GM18858 (cell line): ENCODE measurements around the gene IDUA.

Experiments
- ATAC-seq: cut with Tn5 transposase; IDR thresholded peaks from one replicate; pipeline ENCODE4 v1.9.1; 2021; ENCODE audit not compliant: unreplicated experiment

IDUA gene

DNA sequence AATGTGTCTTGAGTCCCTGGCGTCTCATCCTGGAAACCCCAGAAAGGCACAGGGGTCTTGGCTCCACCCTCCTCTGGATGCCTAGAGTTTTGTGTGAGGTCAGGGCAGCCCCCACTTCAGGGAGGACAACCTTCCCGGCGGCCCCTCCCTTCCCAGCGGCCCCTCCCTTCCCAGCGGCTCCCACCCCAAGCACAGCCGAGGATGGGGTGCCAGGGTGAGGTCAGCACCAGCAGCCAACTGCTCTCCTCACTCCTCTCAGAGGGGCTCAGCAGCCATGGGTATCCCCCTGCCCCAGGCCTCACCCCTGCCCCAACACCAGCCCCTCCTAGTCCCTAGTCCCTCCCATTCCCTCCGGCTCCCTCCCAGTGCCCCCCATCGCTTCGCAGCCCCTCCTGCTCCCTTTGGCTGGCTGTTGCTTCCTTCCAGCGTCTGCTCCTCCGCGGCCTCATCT, 30.9 kb upstream of the IDUA start:
- ATAC-seq = no peak

DNA sequence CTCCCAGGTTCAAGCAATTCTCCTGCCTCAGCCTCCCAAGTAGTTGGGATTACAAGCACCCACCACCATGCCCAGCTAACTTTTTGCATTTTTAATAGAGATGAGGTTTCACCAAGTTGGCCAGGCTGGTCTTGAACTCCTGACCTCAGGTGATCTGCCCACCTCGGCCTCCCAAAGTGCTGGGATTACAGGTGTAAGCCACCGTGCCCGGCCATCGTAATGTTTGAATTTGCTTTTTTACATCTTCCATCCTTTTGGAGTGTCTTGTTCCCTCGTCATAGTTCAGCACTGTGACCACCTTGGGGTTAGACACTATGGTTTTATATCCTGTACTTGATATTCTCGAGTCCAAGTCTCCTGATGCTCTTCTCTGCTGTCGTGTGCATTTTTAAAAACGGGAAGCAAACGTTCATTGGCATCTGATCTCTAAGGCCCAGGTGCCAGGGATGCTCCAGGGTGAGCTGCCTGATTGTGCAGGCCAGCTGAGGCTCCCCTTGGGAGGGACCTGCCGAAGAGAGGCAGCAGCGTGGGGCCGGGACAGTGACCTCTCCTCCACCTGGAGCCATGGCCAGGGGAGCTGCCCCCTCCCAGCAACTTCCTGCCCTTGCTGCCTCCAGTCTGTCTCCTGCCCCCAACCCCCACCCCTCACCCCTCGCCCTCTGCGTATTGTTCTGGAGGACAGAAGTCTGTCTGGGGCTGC, 30.2 kb upstream of the IDUA start:
- ATAC-seq = no peak

DNA sequence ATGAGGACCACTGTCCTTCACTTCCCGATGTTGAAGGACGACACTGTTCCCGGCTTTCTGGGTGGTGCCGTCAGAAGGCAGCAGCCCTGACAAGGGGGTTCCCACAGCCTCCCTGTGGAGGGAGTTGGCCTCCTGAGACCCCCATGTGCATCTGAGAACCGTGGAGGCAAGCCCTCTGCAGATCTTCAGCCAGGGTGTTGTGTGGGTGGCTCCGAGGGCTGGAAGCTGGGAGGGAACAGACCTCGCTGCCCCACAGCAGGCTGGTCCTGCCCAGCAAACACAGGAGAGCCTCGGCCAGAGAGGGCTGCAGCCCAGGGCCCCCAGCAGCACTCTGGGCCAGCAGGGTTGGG, 29.6 kb upstream of the IDUA start:
- no peak for ATAC-seq

DNA sequence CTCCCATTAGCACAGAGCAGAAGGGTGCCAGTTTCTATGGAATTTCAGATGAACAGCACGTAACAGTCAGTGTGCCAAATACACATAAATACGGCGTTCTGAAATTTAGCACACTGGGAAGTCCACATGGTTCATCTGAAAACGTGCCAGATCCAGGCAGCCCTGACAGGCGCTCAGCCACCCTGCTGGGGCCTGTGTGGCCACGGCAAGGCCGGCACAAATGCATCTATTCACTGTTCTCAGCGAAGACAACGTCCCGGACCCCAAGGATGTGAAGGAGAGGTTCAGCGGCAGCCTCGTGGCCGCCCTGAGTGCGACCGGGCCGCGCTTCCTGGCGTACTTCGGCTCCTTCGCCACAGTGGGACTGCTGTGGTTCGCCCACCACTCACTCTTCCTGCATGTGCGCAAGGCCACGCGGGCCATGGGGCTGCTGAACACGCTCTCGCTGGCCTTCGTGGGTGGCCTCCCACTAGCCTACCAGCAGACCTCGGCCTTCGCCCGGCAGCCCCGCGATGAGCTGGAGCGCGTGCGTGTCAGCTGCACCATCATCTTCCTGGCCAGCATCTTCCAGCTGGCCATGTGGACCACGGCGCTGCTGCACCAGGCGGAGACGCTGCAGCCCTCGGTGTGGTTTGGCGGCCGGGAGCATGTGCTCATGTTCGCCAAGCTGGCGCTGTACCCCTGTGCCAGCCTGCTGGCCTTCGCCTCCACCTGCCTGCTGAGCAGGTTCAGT, 29.1 kb upstream of the IDUA start:
- no peak for ATAC-seq

DNA sequence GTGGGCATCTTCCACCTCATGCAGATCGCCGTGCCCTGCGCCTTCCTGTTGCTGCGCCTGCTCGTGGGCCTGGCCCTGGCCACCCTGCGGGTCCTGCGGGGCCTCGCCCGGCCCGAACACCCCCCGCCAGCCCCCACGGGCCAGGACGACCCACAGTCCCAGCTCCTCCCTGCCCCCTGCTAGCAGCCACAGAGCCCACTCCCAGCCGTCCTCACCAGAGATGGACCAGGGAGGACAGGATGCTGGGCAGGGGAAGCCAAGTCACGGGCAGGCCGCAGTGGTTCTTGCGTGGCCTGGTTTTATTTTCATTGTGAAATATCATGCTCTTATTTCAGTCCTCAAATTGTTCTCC, 28.6 kb upstream of the IDUA start:
- ATAC-seq = no peak

DNA sequence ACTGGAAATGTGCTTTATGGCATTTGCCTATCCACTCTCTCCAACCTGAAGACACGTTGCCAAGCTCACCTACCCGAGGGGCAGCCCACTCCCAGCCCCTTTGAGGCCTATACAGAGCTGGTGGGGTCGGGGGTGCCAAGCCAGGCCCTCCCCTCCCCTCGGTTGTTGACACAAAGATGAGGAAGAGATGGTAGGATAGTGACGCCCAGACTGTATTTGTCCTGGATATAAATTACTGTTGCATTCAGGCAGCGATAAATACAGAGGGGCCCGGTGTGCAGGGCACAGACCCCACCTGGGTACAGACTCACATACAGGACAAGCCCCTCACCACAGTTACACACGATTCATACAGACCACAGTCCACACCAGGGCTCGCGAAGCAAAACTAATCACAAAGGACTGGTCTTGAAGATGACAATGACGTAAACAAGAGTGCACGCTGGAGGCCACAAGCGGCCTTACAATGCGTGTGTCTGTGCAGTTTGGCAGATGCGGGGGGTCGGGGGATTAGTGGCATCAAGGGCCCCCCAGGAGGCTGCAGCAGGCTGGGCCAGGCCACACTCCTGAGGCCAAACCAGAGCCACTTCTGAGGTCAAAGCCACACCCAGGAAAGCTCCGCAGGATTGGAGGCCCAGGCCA, 28.0 kb upstream of the IDUA start:
- no peak for ATAC-seq

DNA sequence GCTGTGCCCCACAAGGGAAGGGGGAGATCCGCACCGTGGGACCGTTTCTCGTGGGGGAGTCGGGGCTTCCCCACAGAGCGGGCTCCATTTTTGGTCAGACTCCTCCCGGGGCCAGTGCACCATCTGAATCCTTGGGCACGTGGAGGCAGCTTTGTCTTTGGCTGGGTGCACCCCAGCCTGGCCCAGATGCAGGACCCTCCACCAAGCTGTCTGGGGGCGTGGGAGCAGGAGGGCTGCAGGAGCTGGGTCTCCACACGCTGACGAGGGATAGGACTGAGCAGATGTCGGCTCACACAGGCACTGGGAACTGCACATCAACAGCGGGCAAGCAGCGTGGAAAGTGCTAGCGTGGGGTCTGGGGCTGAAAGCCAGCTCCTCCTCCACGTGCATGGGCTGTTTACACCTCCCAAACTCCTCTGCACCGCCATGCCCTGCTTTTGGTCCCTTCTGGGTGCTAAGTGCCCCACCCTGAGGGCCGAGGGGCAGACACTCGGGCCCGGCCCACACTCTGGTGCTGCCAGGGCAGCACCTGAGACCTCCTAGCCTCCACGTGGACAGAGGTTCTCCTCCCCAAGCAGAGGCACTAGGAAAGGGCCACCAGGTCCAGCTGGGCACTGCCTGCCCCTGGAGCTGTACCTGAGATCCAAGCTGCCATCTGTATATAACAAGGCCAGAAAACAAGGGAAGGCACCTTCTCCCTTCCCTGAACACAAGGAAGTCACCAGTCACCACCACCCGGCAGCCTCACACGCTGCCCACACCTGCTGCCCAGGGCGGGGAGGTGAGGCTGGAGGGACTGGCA, 27.3 kb upstream of the IDUA start:
- no peak for ATAC-seq

DNA sequence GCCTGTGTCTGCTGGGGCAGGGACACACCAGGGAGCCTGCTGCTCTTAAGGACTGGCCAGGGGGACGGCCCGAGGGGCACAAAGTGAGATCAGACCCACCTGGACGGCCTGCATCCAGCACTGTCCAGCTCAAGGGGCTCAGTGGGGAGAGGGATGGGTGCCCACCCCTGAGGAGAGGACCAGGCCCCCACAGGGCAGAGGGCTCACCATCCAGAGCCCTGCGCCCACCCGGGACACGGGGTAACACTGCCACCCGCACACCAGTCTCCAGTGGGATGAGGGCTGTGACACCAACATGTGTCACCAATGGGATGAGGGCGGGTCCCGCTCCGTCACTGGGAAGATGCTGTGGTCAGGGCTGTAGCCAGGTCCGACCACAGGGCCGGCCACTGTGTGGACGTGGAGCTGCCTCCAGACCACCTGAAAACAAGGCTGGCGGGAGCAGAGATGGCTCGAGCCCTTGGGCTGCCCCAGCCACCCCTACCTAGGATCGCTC, 26.7 kb upstream of the IDUA start:
- ATAC-seq = no peak

DNA sequence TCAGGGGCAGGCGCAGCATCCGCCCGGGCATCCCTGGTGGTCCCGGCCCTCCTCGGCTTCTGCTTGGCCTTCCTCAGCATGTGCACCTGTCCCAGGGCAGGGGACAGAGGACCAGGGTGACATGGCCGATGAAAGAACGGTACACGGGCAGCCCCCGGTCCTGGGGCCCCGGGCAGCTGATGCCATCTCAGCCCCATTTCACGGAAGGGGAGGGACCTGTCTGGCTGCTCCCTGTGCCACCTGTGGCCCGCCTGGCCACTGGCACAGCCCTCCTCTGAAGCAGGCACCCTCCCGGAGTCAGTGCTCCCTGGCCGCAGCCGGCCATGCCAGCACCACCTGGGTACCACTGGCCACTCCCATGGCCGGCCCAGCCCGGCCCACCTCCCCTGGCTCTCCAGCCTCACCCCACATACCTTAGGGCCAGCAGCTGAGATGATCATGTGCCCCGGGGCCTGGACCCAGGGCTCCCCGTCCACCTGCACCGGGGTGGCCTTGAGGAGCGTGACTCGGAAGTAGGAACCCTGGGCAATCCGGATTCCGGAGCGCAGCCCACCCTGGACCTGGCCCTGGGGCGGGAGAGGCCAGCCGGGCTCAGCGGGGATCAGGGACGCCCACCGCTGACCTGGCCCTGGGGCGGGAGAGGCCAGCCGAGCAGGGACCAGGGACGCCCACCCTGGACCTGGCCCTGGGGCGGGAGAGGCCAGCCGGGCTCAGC, 26.1 kb upstream of the IDUA start:
- ATAC-seq = no peak

DNA sequence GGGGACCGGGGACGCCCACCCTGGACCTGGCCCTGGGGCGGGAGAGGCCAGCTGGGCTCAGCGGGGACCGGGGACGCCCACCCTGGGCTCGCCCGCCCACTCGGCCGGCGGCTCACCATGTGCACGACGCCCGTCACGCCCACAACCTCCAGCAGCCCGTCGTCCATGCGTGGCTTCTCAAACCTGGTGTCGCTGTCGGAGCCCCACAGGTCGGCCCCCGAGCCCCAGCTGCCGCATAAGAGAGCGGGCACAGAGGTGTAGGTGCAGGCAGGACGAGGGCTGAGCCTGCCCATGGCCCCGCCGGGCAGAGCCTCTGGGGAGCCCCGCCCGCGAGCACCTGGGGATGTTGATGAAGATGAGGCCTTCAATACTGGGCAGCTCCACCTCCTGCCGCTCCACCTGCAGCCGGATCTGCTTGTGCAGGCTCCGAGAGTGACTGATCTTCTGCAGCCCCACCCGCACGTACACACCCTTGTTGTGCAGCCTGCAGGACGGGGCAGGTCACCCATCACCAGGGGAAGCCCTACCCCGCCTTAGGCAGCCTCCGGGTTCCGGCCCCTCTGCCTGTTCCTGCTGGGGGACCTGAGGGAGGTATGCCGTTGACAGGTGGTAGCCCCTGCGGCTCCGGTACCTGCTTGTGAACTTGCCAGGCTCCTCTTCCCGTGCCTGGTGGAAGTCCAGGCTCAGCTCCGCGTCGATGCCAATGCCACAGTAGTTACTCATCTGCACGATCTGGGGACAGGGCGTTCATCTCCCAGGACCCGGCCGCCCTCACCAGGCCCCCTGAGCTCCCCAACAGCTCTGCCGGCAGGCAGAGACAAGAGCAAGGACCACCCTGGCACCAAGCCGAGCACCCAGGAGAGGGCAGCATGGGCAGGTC, 25.3 kb upstream of the IDUA start:
- no peak for ATAC-seq

DNA sequence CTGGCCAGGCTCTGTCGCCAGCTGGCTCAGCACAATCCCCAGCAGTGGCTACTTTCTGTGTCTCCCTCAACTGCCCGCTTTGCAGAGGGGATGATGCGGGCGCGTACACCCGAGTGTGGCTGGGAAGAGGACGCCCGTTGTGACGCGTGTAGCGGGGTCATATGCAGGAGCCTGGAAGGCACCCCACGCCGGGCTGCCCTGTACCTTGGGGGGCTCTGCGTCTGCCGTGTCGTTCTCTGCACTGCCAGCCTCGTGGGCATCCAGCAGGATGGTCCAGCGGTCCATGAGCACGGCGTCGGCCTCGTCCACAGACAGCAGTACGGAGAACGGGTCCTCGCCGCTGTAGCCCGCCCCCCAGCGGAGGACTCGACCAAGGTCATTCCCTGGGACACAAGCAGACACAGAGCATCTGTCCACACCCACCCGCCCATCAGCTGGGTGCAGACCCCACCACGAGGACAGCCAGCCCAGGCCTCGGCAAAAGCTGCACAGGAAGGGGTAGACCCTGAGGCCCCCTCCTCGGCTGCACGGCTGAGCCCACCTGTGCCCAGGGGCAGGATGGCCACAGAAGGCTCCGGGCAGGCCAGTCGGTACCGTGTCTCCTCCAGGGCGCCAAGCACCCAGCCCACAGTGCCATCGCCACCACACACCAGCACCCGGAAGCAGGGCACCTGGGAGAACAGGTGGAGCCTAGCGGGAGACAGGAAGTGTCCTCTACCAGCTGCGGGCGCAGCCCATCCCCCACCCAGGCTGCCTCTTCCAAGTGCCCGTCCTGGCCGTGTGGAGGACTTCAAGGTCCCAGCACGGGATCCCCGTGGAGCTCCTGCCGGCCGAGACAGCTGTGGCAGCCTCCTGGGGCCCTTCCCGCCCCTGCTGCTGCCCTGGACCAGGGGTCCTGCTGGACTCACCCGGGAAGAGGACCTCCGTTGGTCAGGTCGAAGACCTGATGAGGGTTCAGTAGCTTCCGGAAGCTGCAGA, 24.3 kb upstream of the IDUA start:
- no peak for ATAC-seq

DNA sequence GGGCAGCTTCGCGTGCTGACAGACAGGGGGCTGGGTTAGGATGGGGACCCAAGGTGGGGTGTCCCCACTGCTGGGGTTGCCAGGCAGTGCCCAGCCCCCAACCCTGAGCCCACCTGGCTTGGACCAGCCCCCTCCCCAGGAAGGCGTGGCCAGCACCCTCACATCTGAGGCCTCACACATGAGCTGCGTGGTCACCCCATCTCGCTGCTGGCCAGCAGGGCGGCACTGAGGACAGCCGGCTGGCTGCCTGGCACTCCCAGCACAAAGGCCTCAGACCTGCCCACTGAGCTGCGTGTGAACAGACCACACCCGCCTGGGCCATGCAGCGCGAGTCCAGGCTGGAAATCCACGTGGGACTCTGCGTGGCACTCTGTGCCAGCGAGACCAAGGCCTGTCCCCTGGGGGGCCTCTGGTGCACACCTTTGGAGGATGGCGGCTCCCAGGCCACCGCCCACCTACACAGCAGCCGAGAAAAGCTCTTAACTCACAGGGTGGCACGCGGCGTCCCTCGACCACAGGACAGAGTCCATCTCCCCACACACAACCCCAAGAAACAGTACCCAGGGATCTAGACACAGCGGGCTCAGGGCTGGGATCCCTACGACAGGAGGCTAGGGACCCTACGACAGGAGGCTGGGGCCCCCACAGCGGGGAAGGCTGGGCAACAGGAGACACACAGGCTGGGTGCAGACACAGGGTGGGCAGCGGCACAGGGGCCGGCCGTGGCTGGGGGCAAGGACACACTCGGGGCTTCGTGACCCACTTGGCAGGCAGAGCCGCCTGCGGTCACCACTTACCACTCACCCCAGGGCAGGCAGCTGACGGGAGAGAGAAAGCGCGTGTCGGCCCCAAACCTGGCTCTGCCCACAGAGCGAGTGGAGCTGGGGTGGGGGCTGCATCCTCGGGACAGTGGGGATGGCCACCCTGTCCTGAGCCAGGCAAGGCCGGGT, 23.3 kb upstream of the IDUA start:
- no peak for ATAC-seq

DNA sequence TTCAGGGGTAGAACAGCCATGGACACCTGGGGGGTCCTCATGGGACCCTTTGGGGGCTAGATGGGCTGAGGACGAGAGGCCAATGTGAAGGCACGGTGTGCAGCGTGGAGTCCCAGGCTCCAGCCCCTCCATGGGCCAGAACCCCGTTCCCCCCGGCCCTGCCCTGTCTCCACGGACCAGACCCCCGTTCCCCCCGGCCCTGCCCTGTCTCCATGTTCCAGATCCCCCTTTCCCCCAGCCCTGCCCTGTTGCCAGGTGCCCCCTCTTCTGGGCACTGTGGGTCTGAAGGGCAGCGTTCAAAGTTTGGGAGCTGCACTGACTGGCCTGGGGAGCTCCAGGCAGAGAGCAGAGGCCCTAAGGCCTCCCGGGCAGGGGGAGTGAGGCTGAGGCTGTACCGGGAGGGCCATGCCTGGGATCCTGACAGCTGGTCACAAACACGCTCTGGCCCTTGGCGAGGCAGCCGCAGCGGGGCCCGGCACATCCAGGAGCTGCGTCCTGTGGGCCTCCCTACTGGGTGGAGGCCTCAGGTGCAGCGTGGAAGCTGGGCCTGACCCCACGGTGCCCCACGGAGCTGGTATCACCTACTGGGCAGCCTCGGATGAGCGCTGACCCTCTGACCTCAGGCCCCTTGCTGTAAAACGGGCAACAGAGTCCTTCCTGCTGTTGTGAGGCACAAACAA, 22.4 kb upstream of the IDUA start:
- no peak for ATAC-seq

DNA sequence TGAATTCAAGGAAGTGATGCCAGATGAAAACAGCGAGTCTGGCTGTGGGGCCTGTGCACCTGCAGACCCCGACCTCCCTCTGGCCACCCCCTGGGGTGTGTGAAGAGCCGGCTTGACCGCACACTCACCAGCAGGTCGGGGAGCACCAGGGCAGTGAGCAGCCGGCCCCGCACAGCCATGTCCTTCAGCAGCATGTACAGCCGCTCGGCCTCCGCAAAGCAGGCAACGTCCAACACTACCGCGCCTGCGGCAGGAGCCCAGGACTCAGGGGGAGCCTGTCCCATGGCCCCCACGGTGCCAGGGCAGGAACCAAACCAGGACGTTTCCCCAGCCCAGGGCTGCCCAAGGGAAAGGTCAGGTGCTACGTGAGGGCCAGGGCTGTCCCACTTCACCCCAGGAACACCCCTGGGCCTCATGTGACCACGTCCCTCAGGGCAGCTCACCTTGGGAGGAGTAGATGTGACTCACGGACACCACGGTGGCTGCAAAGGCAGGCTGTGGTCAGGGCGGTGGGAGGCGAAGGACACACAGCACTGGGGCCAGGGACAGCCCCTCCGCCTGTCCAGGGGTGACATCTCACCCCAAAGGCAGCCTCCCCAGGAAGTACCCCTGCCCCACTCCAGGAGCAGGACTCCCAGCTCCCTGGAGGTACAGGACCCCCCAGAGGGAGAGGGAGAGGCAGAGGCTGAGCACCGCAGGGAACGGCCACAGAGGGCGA, 21.6 kb upstream of the IDUA start:
- ATAC-seq = no peak

DNA sequence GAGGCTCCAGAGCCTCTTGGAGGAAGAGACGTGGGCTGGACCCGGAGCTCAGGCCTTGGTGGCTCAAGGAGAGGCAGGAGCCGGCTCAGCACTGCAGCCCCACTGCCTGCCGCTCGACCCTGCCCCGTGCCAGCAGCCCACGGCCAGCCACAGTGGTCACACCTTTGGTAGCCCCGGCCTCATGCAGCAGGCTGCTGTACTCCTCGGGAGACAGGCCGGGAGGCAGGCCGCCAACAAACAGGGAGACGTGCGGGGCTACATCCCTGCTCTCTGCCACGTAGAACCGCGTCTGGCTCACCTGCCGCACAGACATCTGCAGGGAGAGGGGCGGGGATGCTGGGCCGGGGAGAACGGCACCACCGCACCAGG, 21.1 kb upstream of the IDUA start:
- no peak for ATAC-seq
